ENCODE measurements around the gene PGR.
"Not testable (repeated sequence)": the region's sequence is repeated elsewhere in the genome, so short reads cannot be mapped to it uniquely, and the experiment has no call there.

Gene PGR

DNA sequence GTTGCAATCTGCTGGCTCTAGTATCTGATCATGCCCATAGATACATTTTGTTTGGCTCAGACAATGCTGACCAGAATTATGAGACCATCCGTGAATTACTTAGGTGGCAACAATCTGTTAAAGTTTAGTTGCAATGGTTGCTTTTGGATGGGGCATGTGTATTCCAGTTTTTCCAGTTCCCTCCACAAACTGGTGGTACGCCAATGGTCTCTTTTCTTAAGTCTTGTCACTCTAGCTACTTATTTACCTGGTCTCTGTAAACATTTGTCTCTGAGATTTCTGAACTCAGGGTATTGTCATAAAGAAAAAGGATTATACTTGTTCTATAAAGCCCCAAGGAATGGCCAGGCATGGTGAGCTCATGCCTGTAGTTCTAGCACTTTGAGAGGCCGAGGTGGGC lies 65.9 kb downstream of the PGR start:
- no peak for DNase-seq

DNA sequence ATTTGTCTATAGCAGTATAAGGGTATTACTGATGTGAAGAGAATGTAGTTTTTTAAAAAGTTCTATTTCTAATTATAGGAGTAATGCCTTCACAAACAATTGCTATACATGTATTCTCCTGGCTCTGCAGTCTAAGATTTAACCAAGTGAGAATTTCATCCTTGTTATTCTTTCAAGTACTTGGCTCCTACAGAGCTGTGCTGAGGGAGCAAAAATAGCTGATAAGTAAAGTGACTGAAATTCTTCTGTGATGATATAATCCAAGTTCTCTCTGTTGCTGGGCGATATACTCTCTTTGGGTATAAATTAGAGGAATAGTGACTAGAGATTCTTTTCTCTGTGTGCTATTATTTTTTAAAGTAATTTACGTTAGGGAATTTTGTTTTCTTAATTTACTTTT lies 68.0 kb downstream of the PGR start:
- no peak for DNase-seq

DNA sequence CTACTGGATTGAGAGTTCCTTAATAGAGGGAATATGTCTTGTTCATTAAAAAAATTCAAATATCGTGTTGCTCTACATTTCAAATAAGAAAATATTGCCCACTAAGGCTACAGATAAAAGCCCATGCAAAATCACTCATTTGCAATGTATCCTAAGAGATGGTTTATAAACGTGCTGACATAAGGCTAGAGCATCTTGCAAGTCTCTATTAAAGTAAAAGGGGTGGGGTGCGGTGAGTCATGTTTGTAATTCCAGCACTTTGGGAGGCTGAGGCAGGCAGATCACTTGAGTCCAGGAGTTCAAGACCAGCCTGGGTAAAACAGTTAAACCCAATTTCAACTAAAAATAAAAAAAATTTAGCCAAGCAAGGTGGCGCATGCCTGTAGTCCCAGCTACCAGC lies 70.3 kb downstream of the PGR start:
- no peak for DNase-seq

DNA sequence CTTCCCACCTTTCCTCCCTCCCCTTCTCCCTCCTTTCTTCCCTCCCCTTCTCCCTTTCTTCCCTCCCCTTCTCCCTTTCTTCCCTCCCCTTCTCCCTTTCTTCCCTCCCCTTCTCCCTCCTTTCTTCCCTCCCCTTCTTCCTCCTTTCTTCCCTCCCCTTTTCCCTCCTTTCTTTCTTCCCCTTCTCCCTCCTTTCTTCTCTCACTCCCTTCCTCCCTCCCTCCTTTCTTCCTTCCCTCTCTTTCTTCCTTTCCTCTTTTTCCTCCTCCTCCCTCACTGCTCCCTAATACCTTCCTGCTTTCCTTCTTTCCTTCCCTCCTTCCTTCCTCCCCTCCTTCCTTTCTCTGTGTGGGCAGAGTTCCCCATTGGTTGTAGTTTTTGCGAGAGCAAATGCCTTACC lies 76.1 kb downstream of the PGR start:
- no peak for DNase-seq

DNA sequence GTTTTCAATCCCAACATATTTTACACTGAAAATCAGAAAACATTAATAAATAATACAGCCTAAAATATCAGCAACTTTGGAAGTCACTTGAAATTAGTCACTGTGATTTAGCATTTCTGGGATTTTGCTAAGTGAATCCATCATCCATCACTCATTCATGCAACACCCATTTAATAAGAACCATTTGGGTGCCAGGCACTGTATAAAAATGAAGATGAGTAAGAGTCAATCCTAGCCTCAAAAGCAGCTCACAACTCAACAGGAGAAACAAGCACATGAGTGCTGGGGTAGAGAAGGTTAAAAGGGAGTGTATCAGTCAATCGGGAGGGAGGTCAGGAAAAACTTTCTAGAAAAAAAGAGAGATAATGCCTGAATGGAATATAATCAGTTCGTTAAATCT lies 77.9 kb downstream of the PGR start:
- no peak for DNase-seq

DNA sequence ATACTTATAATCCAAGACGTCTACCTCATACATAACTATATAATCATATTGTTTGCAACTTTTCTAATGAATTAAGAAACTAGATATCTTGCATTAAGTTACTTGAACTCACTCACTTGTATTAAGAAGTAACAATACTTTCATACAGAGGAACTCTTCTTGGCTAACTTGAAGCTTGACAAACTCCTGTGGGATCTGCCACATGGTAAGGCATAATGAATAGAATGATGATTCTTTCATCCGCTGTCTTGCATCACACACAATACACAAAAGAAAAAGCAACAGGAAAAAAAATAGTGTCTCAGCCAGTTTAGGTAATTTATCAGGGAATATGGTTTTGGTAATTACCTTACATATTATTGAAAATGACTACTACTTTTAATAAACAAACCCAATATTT lies 79.8 kb downstream of the PGR start:
- no peak for DNase-seq

DNA sequence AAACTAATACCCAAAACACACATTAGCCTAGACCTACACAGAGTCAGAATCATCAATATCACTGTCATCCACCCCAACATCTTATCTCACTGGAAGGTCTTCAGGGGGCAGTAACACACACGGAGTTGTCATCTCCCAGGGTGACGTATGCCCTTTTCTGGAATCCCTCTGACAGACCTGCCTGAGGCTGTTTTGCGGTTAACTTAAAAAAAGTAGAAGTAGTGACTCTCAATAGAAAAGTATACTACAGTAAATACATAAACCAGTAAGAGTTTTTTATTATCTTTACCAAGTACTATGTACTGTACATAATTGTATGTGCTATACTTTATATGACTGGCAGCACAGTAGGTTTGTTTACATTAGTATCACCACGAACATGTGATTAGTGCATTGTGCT lies 80.5 kb downstream of the PGR start:
- no peak for DNase-seq

DNA sequence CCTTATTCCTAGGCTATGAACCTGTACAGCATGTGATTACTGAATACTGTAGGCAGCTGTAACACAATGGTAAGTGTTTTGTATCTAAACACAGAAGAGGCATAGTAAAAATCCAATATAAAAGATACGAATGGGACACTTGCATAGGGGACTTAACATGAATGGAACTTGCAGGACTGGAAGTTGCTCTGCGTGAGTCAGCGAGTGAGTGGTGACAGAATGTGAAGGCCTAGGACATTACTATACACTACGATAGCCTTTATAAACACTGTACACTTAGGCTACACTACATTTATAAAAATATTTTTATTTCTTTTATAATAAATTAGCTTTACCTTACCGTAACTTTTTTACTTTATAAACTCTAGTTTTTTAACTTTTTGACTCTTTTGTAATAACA lies 81.1 kb downstream of the PGR start:
- DNase-seq: no peak

DNA sequence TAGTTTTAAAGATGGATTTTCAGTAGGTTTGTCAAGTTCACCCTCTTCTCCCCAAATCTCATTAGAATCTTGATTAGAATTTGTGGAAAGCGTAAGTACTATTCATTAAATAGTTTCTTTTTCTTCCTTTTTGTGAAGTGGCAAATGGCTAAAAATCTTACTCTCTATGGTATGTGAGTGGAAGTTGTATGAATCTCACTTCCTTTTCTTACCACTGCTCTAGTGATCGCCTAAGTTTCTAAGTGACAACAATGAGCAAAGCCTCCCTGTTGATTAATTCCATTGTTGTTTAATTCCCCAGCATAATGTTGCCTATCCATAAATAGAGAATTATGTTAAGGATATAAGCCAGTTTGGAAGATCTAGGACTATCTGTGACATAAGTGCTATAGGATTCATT lies 82.7 kb downstream of the PGR start:
- no peak for DNase-seq

DNA sequence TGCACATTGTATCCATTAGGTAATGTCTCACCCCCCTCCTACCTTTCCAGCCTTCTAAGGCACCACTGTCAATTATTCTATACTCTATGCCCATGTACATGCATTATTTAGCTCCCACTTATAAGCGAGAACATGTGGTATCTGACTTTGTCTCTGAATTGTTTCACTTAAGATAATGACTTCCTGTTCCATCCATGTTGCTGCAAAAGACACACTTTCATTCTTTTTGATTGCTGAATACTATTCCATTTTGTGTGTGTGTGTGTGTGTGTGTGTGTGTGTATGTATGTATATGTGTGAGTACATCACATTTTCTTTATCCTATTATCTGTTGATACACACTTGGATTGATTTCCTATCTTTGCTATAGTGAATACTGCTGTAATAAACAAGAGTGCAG lies 84.2 kb downstream of the PGR start:
- no peak for DNase-seq

DNA sequence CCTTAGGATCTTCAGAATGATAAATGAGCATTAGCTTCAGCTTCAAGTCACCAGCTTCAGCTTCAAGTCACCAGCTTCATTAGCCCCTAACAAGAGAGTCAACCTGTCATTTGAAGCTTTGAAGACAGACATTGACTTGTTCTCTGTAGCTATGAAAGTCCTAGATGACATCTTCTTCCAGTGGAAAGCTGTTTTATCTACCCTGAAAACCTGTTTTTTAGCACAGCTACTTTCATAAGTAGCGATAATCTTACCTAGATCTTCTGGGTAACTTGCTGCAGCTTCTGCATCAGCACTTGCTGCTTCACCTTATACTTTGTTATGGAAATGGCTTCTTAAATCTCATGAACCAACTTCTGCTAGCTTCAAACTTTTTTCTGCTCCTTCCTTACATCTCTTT lies 85.7 kb downstream of the PGR start:
- no peak for DNase-seq

DNA sequence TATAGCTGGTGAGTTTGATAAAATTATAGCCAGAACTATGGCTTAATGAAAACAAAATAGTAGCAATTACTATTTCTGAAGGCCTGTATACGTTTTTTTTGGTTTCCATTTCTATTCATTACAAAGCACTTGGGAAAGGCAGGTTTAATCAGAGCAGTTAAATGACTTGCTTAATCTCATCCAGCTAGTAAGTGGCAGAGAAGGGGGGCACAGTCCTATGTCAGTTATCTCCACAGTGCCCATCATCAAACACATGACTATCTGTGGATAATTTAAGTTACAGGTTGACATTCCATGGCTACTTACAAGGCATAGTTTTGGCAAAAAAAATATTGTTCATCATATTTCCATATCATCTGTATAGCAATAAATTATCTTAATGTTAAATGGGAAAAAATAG lies 93.7 kb downstream of the PGR start:
- no peak for DNase-seq

DNA sequence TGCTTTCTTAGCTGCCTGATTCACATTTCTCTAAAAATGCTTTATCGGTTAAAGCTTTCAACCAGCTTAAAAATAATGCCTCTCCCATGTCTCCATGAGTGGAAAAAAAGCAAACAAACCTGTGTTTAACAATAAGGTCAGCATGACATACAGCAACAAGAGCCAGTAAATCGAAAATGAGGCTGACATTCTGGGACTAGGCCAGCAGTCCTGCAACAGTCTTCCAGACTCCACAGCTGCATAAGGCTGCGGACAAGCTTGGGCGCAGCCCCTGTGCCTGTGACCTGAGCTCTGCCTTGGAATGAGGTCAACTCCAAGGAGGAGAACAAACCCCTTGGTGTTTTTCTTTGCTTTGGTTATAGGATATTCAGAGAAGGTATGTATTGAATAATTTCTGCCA lies 95.5 kb downstream of the PGR start:
- no peak for DNase-seq

DNA sequence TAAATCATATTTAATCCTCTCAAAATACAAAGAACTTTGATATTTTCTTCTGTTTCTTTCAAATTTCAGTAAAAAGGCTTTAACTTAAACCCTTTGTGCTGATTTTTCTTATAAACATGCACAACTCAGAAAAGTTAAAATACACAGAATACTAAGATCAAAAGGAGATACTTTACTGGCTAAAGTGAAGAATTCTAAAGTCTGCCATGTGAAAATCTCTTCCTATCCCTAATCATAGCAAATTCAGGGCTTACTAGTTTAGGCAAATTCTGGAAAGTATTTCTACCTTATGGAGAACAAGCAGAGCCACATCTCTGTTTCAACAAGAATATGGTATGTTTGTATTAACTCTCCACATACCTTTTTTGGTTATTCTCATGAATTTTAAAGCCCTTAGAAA lies 96.6 kb downstream of the PGR start:
- DNase-seq: no peak

DNA sequence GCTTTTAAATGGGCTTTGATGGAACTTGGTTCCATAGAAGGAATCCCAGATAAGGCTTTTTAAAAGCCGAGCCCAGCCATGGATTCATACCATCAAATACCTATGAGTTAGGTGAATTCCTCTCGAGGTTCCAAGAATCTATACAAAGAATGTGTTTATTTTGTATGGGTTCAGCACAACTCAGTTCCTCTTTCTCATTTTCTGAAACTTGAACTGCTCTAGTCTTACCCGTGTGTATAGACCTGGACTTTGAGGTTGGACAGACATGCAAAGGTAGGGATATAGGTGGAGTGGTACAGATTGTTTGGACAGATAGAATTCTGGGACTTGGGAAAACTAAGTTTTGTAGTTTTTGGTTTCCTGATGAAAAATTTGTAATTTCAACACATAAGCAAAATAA lies 97.9 kb downstream of the PGR start:
- DNase-seq: no peak

DNA sequence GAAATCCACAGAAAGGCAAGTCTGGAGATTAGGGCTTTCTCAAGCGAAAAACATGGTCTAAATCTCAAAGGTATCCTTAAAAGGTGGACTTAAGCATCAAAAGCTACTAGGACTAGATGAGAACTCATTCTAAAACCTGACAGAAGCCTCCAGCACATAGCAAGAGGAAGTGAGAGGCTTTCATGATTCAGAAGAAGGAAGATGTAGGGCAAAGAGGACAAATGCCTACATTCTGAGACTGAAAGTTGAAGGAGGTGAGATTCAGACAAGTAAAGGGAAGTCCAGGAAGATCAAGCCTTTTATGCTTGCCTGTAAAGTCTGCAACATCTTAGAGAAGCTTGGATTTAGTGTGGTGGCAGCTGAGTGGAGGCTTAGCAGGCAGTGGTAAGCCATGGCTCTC lies 98.9 kb downstream of the PGR start:
- DNase-seq: no peak

DNA sequence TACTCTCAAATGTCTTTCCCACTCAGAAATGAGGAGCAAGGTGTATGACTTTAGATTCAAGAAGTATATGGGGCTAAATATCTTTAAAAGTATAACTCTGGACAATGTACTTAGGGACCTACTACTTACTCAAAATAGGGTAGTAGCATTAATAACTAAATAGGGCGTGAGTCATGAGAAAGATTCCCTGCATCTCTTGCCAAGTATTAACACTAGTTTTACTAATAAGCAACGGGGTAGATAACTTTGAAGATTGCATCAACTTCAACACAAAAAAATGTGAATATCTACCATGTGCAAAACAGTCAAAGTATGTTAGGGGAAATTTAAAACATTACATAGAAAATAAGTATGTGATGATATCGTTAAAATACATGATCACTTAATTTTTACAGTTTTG lies 99.6 kb downstream of the PGR start:
- DNase-seq: no peak

DNA sequence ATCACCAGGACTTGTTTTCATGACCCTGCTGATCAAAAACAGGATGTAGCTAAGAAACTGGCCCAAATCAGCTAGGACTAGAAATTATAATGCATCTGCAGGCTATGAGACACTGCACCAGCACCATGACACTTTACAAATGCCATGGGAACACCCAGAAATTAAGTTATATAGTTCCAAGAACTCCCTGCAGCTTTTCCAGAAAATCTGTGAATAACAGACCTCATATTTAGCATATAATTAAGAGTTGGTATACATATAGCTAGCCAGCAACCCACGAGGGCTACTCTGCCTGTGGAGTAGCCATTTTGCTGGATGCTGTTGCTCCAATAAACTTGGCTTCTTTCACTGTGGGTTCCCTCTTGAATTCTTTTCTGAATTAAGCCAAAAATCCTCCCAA lies 101.0 kb downstream of the PGR start:
- DNase-seq: no peak

DNA sequence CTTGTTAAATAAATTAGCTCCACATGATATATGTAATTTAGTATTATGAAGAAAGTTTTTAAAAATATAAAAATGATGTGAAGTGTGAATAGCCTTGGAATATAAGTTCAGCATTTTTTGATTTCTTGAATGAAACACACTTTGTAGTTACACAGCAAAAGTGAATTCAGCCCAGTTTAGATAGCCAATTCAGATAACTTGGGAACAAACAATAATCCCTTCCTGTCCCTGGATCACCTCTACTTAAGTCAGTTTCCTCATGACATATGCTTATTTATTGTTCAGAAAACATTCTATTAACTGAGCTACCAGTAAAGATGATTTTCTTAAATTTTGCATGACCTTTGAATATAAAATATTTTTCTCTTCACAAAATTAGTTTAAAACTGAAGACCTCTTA lies 107.4 kb downstream of the PGR start:
- no peak for DNase-seq

DNA sequence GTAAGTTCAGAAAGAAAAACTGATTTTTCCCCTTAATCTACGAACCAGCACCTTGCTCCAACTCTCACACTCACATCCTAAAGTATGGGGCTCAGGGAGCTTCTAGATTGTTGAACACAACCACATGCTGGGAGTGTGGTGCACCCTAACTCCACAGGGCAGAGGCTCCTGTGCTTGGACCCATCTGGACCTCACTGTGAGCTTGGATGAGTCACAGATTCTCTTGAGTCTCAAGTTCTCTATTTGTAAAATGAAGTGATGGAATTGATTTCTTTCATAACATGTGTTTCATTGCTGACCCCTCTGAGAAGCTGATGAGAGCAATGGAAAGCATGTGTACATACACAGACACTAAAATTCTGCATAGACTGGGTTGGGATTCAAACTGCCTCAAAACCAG lies 109.7 kb downstream of the PGR start:
- DNase-seq: no peak

DNA sequence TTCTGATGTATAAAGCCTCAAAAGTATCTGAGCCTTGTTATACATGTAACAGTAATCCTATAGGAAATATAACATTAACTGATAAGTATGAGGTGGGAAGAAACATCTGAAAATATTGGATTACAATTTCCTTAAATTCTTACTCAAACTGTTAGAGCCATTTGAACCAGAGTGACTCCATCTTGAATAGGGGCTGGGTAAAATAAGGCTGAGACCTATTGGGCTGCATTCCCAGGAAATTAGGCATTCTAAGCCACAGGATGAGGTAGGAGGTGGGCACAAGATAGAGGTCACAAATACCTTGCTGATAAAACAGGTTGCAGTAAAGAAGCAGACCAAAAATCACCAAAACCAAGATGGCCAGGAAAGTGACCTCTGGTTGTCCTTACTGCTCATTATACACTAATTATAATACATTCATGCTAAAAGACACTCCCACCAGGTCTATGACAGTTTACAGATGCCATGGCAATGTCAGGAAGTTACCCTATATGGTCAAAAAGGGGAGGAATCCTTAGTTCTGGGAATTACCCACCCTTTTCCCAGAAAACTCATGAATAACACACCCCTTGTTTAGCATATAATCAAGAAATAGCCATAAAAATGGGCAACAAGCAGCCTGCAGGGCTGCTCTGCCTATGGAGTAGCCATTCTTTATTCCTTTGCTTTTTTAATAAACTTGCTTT lies 114.9 kb downstream of the PGR start:
- no peak for DNase-seq

DNA sequence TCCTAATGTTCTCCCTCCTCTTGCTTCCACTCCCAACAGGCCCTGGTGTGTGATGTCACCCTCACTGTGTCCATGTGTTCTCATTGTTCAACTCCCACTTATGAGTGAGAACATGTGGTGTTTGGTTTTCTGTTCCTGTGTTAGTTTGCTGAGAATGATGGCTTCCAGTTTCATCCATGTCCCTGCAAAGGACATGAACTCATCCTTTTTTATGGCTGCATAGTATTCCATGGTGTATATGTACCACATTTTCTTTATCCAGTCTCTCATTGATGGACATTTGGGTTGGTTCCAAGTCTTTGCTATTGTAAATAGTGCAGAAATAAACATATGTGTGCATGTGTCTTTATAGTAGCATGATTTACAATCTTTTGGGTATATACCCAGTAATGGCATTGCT lies 115.9 kb downstream of the PGR start:
- DNase-seq: not testable (repeated sequence)

DNA sequence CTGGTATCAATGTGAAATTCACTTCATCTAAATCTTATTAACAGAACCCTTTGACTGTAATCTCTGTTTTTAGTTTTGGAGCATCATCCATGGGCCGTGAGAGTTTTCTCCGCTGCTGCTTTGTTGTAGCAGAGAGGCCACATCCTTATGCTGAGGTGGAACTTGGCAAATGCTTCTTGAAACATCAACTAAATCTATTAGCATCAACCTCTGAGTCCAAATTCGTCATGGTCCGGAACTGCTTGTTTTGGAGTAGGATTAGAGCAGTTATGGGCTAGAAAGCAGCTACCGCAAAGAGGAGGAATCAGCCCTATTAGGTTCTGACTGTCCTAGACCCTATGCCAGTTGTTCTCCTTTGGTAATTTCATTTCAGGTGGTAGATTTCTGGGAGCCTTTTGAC lies 117.7 kb downstream of the PGR start:
- DNase-seq: no peak

DNA sequence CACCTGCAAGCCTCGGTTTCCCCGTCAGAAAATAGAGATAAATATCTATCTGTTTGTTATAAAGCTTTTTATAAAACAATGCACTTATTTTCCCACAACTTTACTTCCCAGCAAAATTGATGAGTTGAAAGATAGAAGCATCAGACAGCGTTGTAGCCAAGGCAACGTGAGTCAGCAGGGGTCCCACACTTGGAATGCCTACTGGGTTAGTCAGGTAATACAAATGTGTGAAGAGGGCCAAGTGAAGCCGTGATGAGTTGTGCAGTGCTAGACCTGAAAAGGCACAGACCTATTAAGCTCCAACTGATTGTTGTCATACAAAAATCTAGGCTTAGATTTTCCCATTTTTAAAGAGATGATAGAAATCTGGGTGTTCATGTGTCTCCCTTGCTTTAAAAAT lies 118.7 kb downstream of the PGR start:
- DNase-seq: no peak

DNA sequence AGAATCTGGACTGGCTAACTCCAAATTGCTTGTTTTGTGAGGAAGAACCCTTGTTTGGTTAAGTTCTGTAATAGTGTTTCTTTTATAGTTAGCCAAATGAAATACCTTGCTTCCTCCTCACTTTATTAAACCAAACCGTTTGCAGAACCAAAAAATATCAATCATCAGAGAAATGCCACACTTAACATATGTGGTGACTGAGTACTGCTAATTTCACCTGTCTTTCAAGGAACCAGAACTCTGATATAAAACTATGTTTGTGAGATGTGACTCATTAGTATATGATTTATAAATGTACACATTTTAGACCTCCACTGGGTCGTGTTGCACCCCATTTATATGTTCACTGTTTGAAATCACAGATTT lies 119.9 kb downstream of the PGR start:
- DNase-seq: no peak
